ENCODE measurements around the gene SYT1.

SYT1 gene

GRCh38 chr12:79442396-79442795 is 577.8 kb downstream of the SYT1 start:
- no peaks in the 10 kb centered on the region for H3K27me3 ChIP-seq (ENCODE audit: insufficient read depth, low read depth, severe bottlenecking)
- H3K4me3 ChIP-seq (ENCODE audit: low read depth, low read length) = no peak overlapping the region
- no peak overlapping the region for H3K27ac ChIP-seq
- TF ChIP-seq CTCF (IDR thresholded peaks at IDR 0.05; ENCODE audit: low read depth, low read length) = no peak
- H3K9me3 ChIP-seq (ENCODE audit: severe bottlenecking) = no peaks in the 10 kb centered on the region
- DNase-seq = no peak
- peaks cover 14% of the 10 kb centered on the region for H3K36me3 ChIP-seq

GRCh38 chr12:79444089-79444488 is 579.5 kb downstream of the SYT1 start:
- TF ChIP-seq CTCF (IDR thresholded peaks at IDR 0.05; ENCODE audit: low read depth, low read length) = no peak
- Histone ChIP-seq H3K4me3 (ENCODE audit: low read depth, low read length) (no peak overlapping the region), H3K27ac (no peak overlapping the region), H3K9me3 (ENCODE audit: severe bottlenecking) (no peaks in the 10 kb centered on the region), H3K27me3 (ENCODE audit: insufficient read depth, low read depth, severe bottlenecking) (no peaks in the 10 kb centered on the region), H3K36me3 (peaks cover 22% of the 10 kb centered on the region)
- DNase-seq = no peak

GRCh38 chr12:79448816-79449215 is 584.2 kb downstream of the SYT1 start:
- Histone ChIP-seq H3K9me3 (ENCODE audit: severe bottlenecking) (no peaks in the 10 kb centered on the region), H3K27me3 (ENCODE audit: insufficient read depth, low read depth, severe bottlenecking) (no peaks in the 10 kb centered on the region), H3K36me3 (peaks cover 25% of the 10 kb centered on the region), H3K4me3 (ENCODE audit: low read depth, low read length) (no peak overlapping the region), H3K27ac (no peak overlapping the region)
- TF ChIP-seq CTCF (IDR thresholded peaks at IDR 0.05; ENCODE audit: low read depth, low read length) = no peak
- DNase-seq = no peak

- no peak overlapping the region for H3K27ac ChIP-seq
- no peak overlapping the region for H3K4me3 ChIP-seq (ENCODE audit: low read depth, low read length)
- H3K9me3 ChIP-seq (ENCODE audit: severe bottlenecking) = no peaks in the 10 kb centered on the region
- H3K27me3 ChIP-seq (ENCODE audit: insufficient read depth, low read depth, severe bottlenecking) = no peaks in the 10 kb centered on the region
- DNase-seq = no peak
- peaks cover 11% of the 10 kb centered on the region for H3K36me3 ChIP-seq
- TF ChIP-seq CTCF (IDR thresholded peaks at IDR 0.05; ENCODE audit: low read depth, low read length) = no peak
These were observed 586.8 kb downstream of the SYT1 start for GRCh38 chr12:79451365-79451764.

GRCh38 chr12:79451978-79452377 is 587.4 kb downstream of the SYT1 start:
- no peak for DNase-seq
- no peaks in the 10 kb centered on the region for H3K9me3 ChIP-seq (ENCODE audit: severe bottlenecking)
- no peak overlapping the region for H3K4me3 ChIP-seq (ENCODE audit: low read depth, low read length)
- peaks cover 10% of the 10 kb centered on the region for H3K36me3 ChIP-seq
- no peak for TF ChIP-seq CTCF (IDR thresholded peaks at IDR 0.05; ENCODE audit: low read depth, low read length)
- H3K27me3 ChIP-seq (ENCODE audit: insufficient read depth, low read depth, severe bottlenecking) = no peaks in the 10 kb centered on the region
- H3K27ac ChIP-seq = no peak overlapping the region

- no peak overlapping the region for H3K27ac ChIP-seq
- H3K4me3 ChIP-seq (ENCODE audit: low read depth, low read length) = no peak overlapping the region
- no peak for TF ChIP-seq CTCF (IDR thresholded peaks at IDR 0.05; ENCODE audit: low read depth, low read length)
- no peak for DNase-seq
- peaks cover 7% of the 10 kb centered on the region for H3K36me3 ChIP-seq
- H3K27me3 ChIP-seq (ENCODE audit: insufficient read depth, low read depth, severe bottlenecking) = no peaks in the 10 kb centered on the region
- H3K9me3 ChIP-seq (ENCODE audit: severe bottlenecking) = no peaks in the 10 kb centered on the region
These were observed 588.3 kb downstream of the SYT1 start for GRCh38 chr12:79452906-79453305.
